Activated CD4-positive, alpha-beta T cell treated with anti-CD3 and anti-CD28 coated beads for 1 hour (primary cell): ENCODE data around the gene ZC3H12C.

Experiments used
- DNase-seq: peaks from one replicate; pipeline ENCODE4 v3.0.0-alpha.2; 2020

The ZC3H12C gene

DNA sequence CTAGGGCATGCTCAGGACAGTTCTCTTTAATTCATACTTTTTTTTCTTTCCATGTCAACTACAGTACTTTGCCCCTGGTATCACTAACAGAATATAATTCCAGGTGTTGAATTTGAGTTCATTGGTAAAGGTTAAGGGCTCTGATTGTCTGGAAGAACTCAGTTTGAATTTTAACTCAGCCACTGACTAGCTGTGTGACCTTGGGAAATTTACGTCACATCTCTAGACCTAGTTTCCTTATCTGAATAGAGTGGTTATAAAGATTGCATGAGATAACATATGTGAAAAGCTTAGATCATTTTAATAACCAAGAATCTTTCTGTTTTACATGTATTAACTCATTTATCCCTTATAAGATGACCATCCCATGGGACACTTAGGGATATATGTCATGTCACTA is 15.8 kb upstream of the ZC3H12C start:
- no peak for DNase-seq

DNA sequence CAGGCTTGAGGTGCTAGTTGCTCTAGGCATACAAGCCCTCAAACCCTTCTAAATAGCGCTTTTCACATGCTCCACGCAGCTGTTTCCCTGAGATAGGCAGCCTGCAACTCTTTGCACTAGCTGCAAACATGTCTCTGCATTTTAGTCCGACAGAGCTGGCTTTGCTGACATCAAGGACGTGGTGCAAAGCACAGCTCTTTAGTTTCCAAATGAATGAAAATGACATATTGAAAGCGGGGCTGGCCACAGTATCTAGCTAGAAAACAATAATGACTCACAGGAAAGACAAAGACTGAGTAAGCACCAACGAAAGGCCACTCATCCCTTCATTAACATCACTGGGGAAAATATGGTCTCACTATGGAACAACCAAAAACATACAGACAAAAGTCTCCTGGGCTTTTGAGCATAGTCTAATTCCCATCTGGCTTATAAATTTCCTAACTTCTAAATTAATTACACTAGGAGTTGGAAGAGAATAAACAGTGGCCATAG is 15.3 kb upstream of the ZC3H12C start:
- no peak for DNase-seq

DNA sequence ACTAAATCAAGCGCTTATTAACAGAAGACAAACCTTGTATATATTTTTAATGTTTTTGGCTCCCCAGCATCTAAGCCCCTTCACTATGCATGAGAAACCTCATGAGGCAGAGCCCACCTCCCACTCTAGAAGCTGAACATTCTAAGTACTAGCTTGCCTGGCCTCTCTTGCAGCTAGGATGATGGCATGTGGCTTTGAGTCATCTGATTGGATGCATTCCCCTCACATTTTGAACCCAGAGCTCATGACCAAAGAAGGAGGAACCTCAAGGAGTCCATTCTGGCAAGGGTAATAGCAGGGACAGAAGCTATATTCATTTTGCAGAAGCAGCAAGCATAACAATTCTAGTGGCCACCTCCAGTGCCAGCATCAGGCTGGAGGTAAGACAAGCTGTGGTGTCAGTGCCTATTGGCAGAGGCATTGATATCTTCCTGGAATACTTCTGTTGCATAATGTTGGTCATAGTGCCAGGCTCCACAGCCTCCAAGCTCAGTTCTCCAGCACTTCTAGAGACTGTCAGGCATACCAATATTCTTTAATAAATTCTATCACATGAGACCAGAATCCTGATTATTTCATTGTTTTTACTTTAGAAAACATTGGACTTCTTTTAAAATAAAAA is 14.2 kb upstream of the ZC3H12C start:
- DNase-seq, result no peak

DNA sequence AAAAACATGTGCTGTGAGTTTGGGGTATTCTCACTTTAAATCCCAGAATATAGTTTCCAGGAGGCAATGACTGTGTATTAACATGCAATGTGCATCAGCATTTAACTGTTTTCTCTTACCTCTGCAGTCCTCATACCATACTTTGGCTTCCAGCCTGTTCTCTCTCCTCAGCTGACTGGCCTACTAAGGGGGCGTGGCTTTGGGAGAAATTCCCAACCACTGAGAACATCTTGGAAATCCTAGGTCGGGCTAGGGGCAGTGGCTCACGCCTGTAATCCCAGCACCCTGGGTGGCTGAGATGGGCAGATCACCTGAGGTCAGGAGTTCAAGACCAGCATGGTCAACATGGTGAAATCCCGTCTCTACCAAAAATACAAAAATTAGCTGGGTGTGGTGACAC is 13.5 kb upstream of the ZC3H12C start:
- DNase-seq, result no peak

- DNase-seq, result no peak
Measured at GRCh38 chr11:110081462-110082376, 11.5 kb upstream of the ZC3H12C start.

- DNase-seq, result no peak
Measured at GRCh38 chr11:110082899-110083298, 10.3 kb upstream of the ZC3H12C start.

DNA sequence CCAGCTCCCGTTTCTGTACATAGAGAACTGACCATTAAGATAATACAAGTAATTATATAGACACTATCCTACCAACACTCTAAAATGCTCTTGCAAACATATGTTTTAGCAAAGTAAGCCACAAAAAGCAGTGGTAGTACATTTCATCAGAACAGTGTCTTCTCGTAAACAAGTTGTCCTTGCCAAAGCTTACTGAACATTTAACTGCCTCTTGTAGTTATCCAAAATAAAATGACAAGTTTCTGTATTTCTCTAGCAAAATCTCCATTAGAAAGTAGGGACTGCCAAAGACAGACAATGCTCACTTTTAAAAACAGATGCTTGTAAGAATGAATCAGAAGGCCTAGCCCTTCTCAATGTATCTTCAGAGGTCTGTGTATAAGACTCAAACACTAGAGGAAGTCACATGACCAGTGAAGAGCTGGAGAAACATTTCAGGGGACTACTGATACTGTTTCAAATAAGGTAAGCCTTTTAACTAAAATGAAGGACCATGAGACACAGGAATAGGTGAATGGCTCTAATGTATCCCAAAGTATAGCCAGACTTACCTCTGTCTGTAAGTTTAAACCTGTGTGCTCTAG is 7.8 kb upstream of the ZC3H12C start:
- DNase-seq, result no peak

DNA sequence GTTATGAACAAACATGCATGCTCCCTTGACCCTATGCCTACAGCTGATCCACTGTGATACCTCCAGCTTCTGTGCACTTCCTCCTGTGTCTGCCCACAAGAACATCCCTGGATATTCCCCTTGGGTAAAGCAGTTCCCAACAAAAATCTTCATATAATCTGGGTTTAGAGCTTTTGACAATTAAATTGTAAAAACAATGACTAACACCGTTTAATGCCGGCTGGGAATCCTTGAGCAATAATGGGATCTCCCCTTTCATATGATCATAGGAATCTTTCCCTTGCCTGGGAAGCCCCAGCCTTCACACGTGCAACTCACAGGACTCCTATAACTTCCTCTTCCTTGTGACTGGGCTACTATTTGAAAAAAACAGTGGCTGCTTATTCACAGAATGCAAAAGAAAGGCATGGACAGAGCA is 6.3 kb upstream of the ZC3H12C start:
- no peak for DNase-seq

DNA sequence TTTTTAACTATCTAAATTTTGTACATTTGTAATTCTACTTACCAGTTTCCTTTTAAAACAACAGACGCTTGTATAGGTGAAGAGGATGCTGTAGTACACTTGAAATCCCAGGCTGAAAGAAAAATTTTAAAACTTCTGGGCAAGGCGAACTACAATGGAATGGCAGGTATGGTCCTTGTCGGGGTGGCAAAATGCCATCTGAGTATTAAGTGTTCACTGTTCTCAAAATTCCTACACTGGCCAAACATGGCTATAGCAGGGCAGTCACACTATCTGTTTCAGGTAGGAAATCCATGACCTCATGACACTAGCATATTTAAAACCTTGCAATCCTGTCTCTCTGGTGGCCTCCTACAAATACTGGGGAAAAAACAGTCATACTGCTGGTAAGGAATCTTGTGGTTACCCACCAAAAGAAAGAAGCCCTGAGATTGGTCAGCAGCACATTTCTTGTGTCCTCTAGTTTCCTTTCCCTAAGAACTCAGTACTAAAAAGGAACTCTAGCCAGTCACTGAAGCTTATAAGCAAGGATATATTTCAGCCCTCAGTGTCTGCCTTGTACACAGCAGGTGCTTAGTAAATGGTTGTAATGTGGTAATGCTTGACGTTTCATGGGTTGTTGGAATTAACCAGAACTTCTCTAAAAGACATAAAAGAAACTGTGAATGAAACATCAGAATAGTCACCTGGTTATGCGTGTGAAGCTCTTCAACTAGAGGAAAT is 5.2 kb upstream of the ZC3H12C start:
- DNase-seq, result no peak

DNA sequence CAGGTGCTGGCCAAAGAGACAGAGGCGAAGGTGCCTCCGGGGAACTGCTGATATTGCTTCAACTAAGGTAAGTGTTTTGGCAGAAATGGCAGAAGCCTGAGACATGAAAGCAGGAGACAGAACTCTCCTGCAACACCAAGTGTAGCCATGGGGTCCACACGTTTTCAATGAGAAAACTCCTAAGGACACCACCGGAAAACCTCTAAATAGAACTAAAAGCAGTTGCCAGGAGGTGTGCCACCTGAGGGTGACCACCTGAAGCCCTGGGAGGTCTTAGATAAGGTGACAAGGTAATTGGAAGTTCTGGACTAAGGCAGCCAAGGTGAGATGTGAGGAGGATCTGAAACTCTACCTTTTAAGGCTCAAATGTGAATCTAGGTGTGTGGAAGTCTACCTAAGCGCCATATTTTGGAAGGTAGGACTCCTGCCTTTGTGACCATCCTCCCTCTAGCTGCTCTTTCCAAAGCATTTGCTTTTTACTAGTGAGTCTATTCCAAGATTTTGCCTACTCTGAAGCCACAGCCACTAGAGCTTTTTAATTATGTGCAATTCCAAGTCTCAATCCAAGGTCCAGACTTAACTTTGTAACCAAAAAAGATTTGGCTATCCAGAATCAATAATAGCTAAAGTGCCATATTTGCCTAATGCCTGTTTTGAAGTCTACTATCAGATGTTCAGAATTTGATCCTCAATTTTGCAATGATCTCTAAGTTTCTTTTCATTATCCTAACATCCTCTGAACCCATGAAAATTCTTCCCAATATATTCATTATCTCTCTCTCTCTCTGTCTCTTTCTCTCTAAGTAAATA is 4.5 kb upstream of the ZC3H12C start:
- no peak for DNase-seq

DNA sequence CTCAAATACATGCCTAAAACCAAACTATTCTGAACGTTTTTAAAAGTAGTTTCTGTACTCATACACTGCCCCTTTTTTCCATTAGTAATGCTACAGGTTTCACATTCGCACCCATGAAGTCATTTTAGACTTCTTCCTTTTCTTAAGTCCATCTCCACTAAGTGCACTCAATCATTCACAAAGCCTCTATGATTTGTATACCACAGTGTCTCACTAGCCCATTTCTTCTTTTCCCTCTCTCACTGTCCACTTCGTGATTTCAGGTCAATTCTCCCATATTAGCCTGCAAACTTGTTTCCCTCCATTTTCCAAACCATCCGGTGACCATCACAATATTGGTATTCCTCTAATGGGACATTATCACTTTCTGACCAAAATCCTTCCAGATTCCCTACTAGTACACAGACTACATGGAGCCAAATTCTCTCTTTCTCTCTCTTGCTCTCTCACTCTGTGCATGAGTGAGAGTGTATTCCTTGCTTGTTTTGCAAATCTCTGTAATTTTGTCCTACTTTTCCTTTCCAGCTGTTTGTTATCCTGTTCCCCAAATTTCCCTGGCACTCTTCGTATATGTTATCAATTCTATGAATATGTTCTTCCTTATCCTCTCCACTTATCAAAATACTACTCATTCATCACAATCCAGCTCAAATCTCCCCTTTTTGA is 3.4 kb upstream of the ZC3H12C start:
- DNase-seq, result no peak

GRCh38 chr11:110090466-110091026 is 2.6 kb upstream of the ZC3H12C start:
- no peak for DNase-seq

- DNase-seq, result no peak
Measured at GRCh38 chr11:110092111-110092514, 1.1 kb upstream of the ZC3H12C start.

- no peak for DNase-seq
Measured at GRCh38 chr11:110093407-110094297, 460 bp downstream of the ZC3H12C start.

GRCh38 chr11:110094298-110095285 is 1.4 kb downstream of the ZC3H12C start:
- no peak for DNase-seq

DNA sequence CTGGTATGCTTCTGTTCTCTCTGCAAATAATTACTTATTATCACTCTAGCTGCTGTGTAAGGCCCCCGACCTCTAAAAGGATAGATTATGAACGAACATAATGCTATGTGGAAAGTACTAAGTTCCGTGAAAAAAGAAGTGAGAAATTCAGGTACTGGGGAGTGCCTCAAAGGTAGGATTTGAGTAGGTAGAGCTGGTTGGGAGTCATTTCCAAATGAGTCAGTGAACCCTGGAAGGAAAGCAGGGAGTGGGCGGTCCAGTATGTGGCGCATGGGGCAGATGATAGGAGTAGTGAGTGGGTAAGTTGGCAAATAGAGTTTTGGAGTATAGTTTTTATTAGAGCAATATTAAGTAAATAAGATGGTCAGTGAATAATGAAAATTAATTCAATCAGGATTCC is 2.4 kb downstream of the ZC3H12C start:
- DNase-seq, result no peak

- DNase-seq, result no peak
Measured at GRCh38 chr11:110096496-110096895, 3.3 kb downstream of the ZC3H12C start.

DNA sequence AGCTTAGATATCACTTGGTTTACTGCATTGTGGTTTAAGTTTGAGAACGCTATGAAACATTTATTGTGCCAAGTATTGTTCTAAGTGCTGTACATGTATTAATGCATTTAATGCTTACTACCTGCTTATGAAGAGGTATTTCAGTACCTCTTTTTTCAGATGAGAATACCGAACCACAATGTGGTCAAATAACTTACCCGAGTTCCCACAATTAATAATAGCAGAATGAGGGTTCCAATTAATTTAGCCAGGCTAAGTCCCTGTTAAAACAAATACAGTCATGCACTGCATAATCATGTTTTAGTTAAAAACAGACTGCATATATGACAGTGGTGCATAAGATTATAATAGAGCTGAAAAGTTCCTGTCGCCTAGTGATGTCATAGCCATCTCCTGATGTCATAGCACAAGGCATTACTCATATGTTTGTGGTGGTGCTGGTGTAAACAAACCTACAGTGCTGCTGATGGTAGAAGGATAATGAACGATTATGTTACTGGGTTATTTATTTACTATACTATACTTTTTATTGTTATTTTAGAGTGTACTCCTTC is 4.3 kb downstream of the ZC3H12C start:
- DNase-seq, result no peak

- no peak for DNase-seq
Measured at GRCh38 chr11:110098645-110099044, 5.5 kb downstream of the ZC3H12C start.
